Muscle of arm (tissue), 14 donors: ENCODE measurements around the gene OSGEP. TPM values are rescaled to one million over a fixed set of nuclear protein-coding genes. Genes with fewer than 3 reads are reported as not detected.

Experiments
- DNase-seq: peaks from one replicate; pipeline ENCODE4 v3.0.0-alpha.2; 2013
- long read RNA-seq, 11 donors: transcript quantifications; one replicate each; lab custom pipeline, GENCODE V29; 2026
- polyA plus RNA-seq, 12 donors: library from polyadenylated mRNA; unstranded; fragments of 120-200 nt; gene quantifications; one replicate each; pipeline ENCODE4 v1.2.1, GENCODE V29; 2013; ENCODE audit not compliant: insufficient read length in 12 of 12

OSGEP gene
- 10 to 100 TPM in 11 of 12 donors, not detected in 1; 21.1 to 55.6 (median 37.7) TPM for polyA plus RNA-seq
- long read RNA-seq, donor 1, transcript OSGEP-201 (11 exons, 2,002 nt): major isoform, 9 of 32 reads
- long read RNA-seq, donor 1, transcript OSGEP-212 (2 exons, 1,011 nt): major isoform, 9 of 32 reads
- long read RNA-seq, donor 1, partial matches to known transcripts: 7 of 32 reads
- long read RNA-seq, donor 1, other reads (novel, unspliced or antisense): 0 of 32 reads
- long read RNA-seq, donor 2, transcript OSGEP-201 (11 exons, 2,002 nt): major isoform, 8 of 9 reads
- long read RNA-seq, donor 2, partial matches to known transcripts: 0 of 9 reads
- long read RNA-seq, donor 2, other reads (novel, unspliced or antisense): 0 of 9 reads
- long read RNA-seq, donor 3, transcript OSGEP-201 (11 exons, 2,002 nt): major isoform, 5 of 12 reads
- long read RNA-seq, donor 3, partial matches to known transcripts: 0 of 12 reads
- long read RNA-seq, donor 3, other reads (novel, unspliced or antisense): 0 of 12 reads
- long read RNA-seq, donor 4, partial matches to known transcripts: 0 of 4 reads
- long read RNA-seq, donor 4, other reads (novel, unspliced or antisense): 0 of 4 reads
- long read RNA-seq, donor 5, transcript OSGEP-201 (11 exons, 2,002 nt): major isoform, 7 of 15 reads
- long read RNA-seq, donor 5, partial matches to known transcripts: 0 of 15 reads
- long read RNA-seq, donor 5, other reads (novel, unspliced or antisense): 0 of 15 reads
- long read RNA-seq, donor 6, transcript OSGEP-212 (2 exons, 1,011 nt): major isoform, 5 of 14 reads
- long read RNA-seq, donor 6, partial matches to known transcripts: 5 of 14 reads
- long read RNA-seq, donor 6, other reads (novel, unspliced or antisense): 0 of 14 reads
- long read RNA-seq, donor 7, partial matches to known transcripts: 0 of 5 reads
- long read RNA-seq, donor 7, other reads (novel, unspliced or antisense): 0 of 5 reads
- long read RNA-seq, donor 8, transcript OSGEP-212 (2 exons, 1,011 nt): minor isoform, 5 of 20 reads
- long read RNA-seq, donor 8, transcript OSGEP-208 (7 exons, 3,258 nt): minor isoform, 6 of 20 reads
- long read RNA-seq, donor 8, transcript OSGEP-201 (11 exons, 2,002 nt): major isoform, 8 of 20 reads
- long read RNA-seq, donor 8, partial matches to known transcripts: 0 of 20 reads
- long read RNA-seq, donor 8, other reads (novel, unspliced or antisense): 0 of 20 reads
- long read RNA-seq, donor 9, transcript OSGEP-201 (11 exons, 2,002 nt): major isoform, 7 of 8 reads
- long read RNA-seq, donor 9, partial matches to known transcripts: 0 of 8 reads
- long read RNA-seq, donor 9, other reads (novel, unspliced or antisense): 0 of 8 reads
- long read RNA-seq, donor 10, transcript OSGEP-212 (2 exons, 1,011 nt): major isoform, 6 of 23 reads
- long read RNA-seq, donor 10, transcript OSGEP-201 (11 exons, 2,002 nt): major isoform, 6 of 23 reads
- long read RNA-seq, donor 10, partial matches to known transcripts: 6 of 23 reads
- long read RNA-seq, donor 10, other reads (novel, unspliced or antisense): 0 of 23 reads
- long read RNA-seq, donor 11, transcript OSGEP-201 (11 exons, 2,002 nt): major isoform, 6 of 284 reads
- long read RNA-seq, donor 11, partial matches to known transcripts: 262 of 284 reads
- long read RNA-seq, donor 11, other reads (novel, unspliced or antisense): 13 of 284 reads

DNA sequence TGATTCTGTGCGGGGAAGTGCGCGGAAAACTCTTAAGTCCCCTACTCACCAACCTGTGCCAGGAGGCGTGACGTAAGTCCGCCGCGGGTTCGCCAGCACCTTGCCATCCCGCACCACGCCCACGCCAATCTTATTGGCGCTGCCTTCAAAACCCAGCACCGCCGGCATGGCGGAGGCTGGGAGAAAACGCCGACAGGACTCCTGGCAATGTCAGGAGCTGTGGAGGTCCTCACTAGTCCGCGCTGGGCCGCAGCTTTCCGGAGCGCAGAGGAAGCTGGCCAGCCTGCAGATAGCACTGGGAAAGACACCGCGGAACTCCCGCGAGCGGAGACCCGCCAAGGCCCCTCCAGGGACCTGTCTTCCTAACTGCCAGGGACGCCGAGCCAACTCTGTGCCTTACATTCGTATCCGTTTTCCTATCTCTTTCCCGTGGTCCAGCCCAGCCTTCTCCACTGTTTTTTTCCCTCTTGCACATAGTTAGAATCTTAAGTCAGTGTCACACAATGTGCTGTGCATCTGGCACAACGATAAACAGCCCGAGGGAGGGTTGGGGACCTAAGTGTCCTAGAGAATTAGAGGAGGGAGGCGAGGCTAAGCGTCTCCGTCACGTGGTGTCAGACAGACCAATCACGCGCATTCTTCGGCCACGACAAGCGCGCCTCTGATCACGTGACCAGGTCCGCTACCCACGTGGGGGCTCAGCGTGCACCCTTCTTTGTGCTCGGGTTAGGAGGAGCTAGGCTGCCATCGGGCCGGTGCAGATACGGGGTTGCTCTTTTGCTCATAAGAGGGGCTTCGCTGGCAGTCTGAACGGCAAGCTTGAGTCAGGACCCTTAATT lies at the start of gene OSGEP, which contains the start of gene APEX1:
OSGEP (minus strand) TSS at position 297 of the 839 bp plus-strand sequence; CDS start at position 168, 129 bp downstream.
APEX1 (plus strand) TSS at position 711 of the 839 bp plus-strand sequence. CDS start 420 bp downstream, outside the sequence.
- peak; percentile 98 for DNase-seq

DNA sequence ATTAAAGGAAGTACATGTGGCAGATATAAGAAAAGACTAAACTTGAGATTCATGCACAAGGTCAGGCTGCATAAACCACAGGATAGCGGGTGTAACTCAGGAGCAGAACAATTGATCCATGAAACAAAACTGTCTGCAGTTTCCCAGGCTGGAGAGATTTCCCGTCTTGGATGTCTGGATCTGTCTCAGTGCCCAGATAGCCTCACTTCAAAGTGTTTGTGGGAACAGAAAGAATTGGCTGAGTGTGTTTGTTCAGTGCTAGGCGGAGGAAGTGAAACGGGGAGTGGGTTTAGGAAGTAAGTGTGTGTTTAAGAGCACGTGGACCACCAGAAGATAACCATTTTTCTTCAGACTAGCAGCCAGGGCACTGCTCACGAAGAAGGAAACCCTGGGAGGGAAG lies 49.3 kb upstream of the OSGEP start:
- no peak for DNase-seq

DNA sequence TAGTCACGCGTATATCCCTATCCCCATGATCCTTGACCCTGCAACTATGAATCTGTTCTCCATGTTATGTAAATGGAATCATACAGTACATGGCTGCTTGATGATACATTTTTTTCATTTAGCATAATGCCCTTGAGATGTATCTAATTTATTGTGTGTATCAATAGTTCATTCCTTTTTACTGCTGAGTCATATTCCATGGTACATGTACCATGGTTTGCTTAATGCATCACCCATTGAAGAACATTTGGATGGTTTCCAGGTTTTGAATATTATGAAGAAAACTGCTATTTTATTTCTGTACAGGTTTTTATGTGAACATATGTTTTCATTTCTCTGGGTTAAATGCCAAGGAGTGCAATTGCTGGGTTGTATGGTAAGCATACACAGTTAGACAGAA lies 46.7 kb upstream of the OSGEP start:
- DNase-seq: no peak

DNA sequence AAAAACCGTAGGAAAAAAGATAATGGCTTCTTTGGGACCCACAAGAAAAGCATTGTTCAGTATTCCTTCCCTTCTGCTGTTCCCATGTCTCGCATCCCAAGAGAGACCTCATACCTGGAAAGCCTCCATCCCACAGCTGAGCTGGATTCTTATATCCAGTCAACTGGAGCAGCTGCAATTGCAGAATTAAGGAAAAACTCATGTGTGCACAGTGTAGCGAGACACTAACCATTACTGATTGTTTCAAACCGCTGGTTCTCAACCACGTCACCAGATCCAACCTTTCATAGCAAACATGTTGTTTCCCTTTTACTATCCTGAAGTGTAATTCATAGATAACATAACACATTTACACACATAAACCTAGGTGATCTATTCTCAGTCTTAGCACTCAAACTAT lies 45.3 kb upstream of the OSGEP start:
- DNase-seq: no peak

DNA sequence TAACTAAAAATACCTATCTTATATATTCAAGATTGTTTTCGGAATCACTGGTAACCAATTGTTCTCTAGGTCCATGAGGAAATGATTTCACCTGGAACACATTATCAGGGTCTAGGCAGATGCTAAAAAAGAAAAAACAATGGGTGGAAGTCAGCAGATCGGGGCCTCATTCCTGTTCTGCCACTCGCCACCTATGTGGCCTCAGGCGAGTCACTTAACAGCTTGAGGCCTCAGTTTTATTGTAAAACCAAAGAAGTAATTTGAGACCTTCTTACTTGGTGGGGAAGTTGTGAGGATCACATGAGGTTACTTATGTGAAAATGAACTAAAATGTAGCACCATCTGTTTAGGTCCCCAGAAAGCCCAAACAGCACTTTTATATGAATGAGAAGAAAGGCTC lies 44.5 kb upstream of the OSGEP start:
- no peak for DNase-seq

DNA sequence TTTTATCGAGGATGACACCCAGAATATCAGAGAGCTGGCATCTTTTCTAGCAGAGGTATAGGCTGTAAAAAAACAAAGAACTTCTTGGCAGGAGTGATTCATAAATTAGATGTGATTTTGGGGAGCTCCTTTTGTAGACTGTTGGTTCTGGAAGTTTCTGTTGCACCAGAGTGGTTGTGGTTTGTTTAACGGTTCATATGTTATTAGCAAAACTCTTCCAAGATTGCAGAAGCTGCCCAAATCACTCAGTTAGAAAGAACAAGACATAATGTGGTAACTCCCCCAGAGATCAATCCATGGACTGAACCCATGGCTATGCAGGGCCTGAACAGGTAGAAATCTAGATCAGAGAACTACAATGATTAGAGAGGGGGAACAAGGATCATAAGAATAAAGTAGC lies 44.0 kb upstream of the OSGEP start:
- no peak for DNase-seq

DNA sequence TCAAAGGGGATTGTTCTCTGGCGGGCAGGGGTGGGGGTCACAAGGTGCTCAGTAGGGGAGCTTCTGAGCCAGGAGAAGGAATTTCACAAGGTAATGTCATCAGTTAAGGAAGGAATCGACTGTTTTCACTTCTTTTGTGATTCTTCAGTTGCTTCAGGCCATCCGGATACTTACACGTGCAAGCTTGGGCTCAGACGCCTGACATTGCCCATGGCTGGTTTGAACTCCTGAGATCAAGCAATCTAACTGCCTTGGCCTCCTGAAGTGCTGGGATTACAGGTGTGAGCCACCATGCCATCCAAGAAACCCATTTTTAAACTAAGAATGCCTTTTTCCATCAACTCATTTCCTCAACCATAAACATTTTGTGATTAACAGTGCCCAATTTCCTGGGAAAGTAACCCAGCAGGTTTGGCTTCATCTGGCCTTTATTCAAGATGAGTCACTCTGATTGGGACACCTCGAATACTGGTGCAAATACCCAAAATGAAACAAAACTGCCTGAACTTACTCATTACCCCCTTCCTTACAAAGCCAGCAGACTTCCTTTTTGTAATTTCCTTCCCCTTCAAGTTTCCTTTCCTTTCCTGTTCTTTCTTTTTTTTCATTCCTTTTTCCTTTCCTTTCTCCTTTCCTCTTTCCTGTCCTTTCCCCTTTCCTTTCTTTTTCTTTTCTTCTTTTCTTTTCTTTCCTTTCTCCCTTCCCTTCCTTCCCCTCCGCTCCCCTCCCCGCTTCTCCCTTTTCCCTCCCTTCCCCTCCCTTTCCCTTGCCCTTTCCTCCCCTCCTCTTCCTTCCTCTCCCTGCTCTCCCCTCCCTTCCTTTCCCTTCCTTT lies 40.5 kb upstream of the OSGEP start:
- DNase-seq: no peak

DNA sequence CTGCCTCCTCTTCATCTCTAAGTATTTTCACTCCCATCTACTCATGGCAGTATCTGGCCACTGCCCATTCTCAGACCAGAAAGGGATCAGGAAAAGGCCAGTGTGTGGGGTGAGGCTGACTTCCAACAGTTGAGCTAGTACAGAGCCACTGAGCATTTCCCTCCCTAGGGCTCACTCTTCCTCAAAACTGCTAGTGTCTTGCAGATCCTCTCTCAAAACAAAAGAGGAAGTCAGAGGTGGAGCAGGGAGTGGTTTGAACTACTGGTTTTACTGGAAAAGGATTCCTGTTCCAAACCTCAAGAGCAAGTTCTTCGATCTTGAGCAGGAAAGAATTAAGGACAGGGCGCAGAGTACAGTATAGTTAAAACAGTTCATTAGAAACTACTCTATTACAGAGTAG lies 39.0 kb upstream of the OSGEP start:
- no peak for DNase-seq

DNA sequence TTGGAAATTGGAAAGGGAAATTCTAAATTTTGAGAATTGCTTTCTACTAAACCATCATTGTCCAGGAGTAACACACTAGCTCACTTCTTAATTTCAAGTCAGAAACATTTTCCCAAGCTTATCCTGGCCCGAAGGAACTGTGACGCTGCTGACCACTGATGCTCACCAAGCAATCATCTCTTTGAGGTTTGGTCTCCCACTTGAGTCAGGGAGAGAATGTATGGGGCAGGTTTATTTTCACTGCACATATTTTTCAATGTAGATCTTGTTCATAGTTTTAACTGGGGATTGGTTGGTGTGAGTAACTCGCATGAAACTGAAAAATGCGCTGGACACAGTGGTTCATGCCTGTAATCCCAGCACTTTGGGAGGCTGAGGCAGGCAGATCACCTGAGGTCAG lies 37.9 kb upstream of the OSGEP start:
- DNase-seq: no peak

DNA sequence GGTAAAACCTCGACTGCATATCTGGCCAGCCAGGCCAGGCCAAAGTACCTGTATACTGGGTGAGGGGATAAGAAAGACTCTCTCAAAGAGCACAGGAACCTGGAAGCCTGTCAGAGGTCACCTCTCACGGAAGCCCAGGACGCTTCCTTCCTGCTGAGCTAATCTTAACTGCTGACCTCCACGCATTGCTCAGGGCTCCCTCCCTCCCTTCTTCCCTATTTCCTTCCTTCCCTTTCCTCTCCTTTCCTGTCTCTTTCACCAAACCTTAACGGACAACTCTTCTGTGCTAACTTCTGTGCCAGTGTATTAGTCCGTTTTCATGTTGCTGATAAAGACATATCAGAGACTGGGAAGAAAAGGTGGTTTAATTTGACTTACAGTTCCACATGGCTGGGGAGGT lies 36.0 kb upstream of the OSGEP start:
- DNase-seq: no peak

DNA sequence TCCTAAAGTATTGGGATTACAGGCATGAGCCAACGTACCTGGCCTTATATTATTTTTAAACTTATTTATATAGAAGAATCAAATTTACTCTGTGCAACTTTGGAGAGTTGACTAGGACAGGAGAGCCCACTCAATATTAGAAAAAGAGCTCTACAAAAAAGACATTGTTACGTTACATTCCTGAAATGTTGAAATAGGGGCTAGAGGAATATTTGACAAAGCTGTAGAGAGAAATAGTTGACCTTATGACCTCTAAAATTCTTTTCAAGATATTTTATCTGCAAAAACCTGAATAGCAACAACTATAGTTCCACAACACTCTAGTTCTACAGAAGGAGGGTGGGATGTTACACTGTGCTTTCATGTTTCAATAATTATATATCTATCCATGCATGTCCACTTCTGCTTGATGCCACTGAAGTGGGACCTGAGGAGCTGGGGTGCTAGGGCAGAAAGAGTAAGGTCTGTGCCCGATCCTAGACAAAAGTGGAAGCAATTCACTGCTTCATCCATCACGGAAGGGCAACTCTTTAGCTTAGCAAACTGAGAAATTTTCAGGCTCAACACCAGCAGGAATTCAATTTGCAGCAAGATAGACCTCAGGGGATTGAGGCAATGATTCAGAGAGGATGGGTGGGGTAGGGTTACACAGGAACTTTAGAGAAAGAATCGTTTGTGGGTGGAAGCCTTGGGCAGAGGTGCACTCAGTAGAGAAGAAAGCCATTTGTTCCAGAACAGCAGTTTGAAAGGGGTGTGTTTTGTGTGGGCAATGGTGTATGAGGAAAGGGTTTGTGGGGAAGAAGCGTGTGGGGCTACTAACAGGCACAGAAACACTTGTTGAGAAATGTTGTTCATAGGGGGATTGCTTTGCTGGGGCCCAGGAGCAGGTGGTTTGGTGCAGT lies 34.7 kb upstream of the OSGEP start:
- no peak for DNase-seq

DNA sequence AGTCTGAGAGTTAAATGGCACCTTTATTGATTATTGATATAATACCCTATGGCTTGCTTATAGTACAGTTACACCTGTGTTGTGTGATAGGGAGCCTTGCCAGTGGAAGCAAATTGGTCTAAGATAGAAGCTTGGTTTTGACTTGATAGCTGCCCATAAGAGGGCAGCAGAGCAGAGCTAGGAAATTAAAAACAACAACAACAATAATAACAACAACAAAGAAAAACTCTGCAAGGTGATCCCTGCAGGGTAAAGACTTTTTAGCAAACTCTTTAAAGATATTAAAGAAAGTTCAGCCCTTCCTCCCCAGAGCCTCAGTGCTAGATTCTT lies 32.7 kb upstream of the OSGEP start:
- no peak for DNase-seq

DNA sequence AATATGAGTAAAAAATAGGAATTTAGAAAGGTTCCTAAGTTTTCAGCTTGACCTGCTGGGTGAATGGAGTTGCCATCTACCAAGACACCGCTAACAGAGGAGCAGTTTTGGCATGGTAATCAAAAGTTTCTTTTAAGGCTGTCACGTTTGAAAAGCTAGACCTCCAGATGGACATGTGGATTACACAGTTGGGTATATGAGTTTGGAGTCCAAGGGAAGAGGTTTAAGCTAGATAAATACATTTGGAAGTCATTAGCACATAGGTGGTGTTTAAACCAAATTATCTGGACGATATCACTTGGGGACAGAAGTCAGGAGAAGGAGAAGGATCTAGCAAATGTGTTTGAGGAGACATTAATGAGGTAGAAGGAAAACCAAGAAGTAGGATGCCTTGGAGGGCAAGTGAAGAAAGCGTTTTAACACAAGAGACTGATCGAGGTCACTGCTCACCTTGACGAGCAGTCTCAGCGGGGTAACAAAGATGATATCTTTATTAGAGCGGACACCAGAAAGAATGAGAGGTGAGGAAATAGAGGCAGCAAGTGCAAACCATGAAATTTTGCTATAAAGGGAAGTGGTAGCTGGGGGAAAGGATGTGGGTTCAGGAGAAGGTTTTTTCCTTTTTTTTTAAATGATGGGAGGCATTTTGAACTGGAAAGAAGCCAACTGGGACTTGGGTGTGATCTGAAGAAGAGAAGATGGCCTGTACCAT lies 32.2 kb upstream of the OSGEP start:
- DNase-seq: no peak

DNA sequence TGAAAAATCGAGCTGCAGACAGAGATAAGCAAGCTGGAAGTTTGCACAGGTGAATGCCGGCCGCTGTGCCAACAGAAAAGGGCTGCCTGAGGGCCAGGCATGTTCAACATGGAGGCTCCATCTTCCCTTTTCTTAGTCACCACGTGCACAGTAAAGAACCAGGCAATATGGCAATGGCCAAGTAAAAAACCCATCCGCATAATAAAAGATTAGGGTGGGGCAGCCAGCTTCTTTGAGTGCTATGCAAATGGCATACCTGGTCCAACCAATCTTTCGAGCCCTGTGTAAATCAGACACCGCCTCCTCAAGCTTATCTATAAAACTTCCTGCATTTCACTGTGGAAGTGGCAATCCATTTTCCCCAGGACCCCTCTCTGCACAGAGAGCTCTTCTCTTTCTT lies 31.3 kb upstream of the OSGEP start:
- DNase-seq: no peak

DNA sequence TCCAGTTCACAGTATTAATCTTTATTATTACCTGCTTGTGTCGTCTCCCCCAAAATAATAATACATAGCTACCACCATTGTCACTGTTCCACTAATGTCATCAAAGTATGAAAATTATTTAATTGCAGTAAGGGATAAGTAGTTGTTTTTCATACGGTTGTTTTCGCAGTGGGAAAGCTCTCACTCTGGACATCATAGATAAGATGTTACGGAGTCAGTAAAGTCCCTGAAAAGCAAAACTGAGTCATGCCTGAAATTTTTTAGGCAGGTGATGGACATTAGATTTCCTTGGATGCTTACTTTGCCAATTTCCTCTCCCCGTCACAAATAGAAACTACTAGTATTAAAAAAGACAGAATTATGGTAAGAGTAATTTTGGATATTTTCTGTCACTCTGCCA lies 27.8 kb upstream of the OSGEP start:
- no peak for DNase-seq

DNA sequence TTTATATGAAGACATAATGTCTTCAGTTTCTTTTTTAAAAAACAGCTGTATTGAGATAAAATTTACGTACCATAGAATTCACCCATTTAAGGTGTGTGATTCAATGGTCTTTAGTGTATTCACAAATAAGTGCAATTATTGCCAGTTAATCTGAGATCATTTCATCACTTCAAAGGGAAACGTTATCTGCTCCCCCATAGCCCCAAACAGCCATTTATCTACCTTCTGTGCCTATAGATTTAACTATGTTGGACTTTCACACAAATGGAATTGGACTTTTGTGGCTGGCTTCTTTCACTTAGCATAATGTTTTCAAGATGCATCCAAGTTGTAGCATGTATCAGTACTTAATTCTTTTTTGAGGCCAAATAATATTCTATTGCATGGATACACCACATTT lies 24.3 kb upstream of the OSGEP start:
- DNase-seq: no peak

DNA sequence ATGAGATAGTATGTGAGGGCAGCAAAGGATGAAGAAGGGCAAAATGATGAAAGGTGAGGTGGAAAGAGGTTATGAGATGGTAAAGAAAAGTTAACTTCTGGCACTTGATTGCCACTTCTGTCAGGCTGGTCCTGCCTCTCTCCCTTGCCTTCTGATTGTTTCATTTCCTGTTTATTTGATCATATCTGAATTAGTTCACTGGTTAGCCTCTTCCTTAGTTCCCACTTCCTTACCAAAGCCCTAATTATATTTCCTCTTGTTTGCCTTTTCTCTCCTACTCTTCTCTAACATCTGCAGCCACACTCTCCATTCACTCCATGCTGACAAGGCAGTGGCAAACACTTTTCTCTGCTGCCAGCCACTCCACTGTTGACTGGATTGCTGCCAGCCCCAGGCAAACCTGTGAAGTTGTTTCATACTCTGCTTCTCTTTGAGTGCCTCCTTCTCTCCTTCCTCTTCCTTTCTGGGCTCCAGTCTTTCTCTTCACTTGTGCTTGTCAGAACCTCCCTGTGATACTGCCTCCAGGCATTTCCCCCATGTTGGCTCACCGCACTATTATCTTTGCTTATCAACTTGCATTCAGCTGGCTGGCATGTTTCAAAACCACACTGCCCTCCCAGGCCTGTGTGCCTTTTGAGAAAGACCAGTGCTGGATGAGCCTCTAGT lies 22.7 kb upstream of the OSGEP start:
- no peak for DNase-seq
